ENCODE data around the gene IGSF21.

The IGSF21 gene

GRCh38 chr1:18178111-18178510 is 70.5 kb downstream of the IGSF21 start:
- DNase-seq (ENCODE audit: low spot score): no peak

- DNase-seq (ENCODE audit: low spot score): no peak
These were observed 71.4 kb downstream of the IGSF21 start for GRCh38 chr1:18179009-18179408.

DNA sequence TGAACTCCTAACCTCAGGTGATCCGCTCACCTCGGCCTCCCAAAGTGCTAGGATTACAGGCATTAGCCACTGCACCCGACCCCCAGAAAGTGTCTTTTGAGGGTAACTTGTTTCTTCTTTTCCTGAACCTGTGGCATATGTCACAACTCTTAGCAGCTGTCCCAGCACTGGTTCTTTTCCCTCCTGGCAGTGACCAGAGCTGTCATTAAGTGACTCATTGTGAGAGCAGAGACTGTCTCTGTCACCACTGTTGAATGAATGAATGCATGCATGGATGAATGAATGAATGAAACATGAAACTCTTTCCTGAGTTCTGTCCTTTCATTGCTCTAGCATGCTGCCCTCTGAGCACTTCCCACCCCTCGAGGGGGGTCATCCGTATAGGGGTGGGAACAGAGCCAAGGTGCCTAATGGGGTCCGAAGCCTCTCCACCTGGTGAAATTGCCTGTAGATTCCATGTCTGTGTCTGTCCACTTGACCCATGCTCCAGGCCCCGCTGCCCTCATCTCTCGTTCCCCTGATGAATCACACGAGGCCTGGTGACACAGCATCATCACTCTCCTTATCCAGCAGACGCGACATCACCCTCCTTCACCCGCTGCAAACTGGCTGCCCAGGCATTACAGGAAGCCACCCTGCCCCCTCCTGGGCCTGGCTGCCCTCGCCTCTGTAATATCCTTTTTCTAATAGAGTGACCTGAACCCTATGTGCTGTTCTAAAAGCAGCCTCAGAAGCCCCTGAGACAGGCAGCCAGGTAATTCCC is 75.0 kb downstream of the IGSF21 start:
- DNase-seq (ENCODE audit: low spot score): no peak

- no peak for DNase-seq (ENCODE audit: low spot score)
These were observed 75.9 kb downstream of the IGSF21 start for GRCh38 chr1:18183533-18183932.

- DNase-seq (ENCODE audit: low spot score): no peak
These were observed 79.5 kb downstream of the IGSF21 start for GRCh38 chr1:18187054-18187453.

- no peak for DNase-seq (ENCODE audit: low spot score)
These were observed 81.4 kb downstream of the IGSF21 start for GRCh38 chr1:18188820-18189517.

- no peak for DNase-seq (ENCODE audit: low spot score)
These were observed 83.0 kb downstream of the IGSF21 start for GRCh38 chr1:18190598-18190997.

- no peak for DNase-seq (ENCODE audit: low spot score)
These were observed 83.4 kb downstream of the IGSF21 start for GRCh38 chr1:18191037-18191436.

- no peak for DNase-seq (ENCODE audit: low spot score)
These were observed 84.0 kb downstream of the IGSF21 start for GRCh38 chr1:18191481-18192155.

- DNase-seq (ENCODE audit: low spot score): no peak
These were observed 84.6 kb downstream of the IGSF21 start for GRCh38 chr1:18192182-18192581.

DNA sequence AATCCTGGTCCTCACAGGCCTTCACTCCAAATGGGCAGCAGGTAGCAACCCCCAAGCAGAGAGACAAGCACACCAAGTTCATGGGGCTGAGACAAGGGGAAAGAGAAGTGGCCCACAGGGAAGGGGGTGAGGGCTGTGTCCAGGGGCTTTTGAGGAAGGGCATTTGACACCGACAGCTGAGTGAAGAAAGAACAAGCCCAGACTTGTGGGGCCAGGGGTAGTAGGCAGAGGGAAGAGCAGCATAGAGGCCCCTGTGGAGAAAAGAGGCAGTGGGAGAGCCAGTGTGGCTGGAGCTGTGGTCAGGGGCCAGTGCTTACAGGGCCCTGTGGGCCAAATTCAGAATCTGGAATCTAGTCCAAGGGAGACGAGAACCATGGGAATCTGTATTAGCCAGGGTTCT is 85.4 kb downstream of the IGSF21 start:
- no peak for DNase-seq (ENCODE audit: low spot score)

GRCh38 chr1:18197299-18197698 is 89.7 kb downstream of the IGSF21 start:
- no peak for DNase-seq (ENCODE audit: low spot score)

DNA sequence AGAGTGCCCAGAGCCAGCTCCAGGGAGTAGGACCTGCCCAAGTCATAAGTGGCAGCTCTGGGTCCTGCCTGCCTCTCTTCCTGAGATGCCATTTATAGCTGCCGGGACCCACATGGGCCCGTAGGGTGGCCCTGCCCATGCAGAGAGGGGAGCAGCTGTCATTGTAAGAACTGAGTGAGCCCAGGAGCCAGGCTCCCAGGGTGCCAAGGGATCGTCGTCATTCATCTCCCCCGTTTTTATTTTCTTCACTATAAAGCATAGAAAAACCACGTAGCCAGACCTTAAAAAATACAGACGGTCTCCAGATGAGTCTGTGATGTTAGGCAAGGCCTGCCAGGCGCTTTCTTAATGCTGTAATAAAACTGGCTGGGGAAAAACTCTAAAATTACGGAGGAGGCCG is 90.7 kb downstream of the IGSF21 start:
- no peak for DNase-seq (ENCODE audit: low spot score)

DNA sequence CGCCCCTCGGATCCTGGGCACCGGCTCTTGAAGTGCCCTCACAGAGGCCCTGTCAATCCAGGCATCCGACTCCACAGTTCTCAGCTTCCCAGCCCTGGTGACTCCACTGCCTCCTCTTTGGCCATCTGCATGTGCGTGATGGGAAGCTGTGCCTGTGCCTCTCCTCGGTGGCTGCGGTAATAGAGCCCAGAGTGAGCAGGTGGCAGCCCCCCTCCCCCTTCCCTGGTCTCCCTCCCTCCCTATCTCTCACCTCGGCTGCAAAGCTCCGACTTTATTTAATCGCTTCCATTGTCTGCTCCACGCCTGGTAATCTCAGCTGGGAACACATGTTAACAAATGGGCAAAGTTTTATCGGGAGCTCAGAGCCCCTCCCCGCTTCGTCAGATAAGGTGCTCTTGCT is 91.9 kb downstream of the IGSF21 start:
- DNase-seq (ENCODE audit: low spot score): no peak

- DNase-seq (ENCODE audit: low spot score): no peak
These were observed 92.6 kb downstream of the IGSF21 start for GRCh38 chr1:18200136-18200717.

GRCh38 chr1:18200918-18201317 is 93.3 kb downstream of the IGSF21 start:
- DNase-seq (ENCODE audit: low spot score): no peak

DNA sequence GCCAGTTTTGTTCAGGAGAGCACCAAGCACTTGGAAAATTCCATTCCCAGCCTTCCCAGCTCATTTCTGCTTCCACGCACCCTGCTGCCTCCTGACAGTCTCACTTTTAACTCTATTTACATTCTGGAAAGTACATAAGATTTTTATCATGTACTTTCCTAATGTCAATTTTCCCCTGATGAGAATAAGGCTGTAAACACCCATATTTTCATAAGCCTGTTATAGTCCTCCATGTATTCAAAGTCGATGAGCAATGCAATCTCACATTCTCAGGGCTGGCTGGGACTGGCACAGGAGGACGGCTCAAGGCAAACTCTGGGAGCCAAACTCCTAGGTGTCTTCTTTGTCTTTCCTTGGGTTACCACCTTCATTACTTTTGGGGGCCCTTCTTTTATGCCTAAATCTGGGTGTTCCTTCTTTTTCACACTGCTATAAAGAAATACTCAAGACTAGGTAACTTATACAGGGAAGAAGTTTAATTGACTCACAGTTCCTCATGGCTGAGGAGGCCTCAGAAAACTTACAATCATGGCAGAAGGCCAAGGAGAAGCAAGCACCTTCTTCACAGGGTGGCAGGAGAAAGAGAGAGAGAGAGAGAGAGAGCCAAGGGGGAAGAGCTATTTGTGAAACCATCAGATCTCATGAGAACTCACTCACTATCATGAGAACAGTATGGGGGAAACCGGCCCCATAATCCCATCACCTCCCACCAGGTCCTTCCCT is 94.6 kb downstream of the IGSF21 start:
- no peak for DNase-seq (ENCODE audit: low spot score)

- no peak for DNase-seq (ENCODE audit: low spot score)
These were observed 96.0 kb downstream of the IGSF21 start for GRCh38 chr1:18203645-18204044.

GRCh38 chr1:18204575-18204974 is 97.0 kb downstream of the IGSF21 start:
- no peak for DNase-seq (ENCODE audit: low spot score)

DNA sequence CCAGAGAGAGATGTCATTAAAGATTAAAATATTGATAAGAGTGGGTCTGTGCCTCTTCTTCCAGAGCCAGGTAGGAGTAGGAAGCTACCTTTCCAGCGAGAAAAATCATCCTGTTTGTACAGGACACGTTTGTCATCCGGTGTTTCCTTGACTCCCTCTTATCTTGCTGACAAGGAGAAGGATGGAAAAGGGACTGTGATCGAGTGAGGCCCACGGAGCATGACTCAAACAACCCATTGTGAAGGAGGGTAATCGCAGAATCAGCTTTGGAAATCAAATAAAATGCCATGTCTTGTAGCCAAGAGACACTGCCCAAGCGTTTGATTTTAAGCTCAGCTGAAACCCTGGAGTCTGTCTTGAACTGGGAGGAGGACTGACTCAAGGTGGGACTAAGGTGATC is 97.7 kb downstream of the IGSF21 start:
- no peak for DNase-seq (ENCODE audit: low spot score)

- no peak for DNase-seq (ENCODE audit: low spot score)
These were observed 104.2 kb downstream of the IGSF21 start for GRCh38 chr1:18211764-18212163.

GRCh38 chr1:18217398-18218043 is 109.9 kb downstream of the IGSF21 start:
- peak; percentile 27 for DNase-seq (ENCODE audit: low spot score)

All from SW480 (cell line).